Measurements from ENCODE around the gene LCN2.
A peak's percentile ranks its signal among the peaks of the same experiment; 100 is the strongest.

The LCN2 gene

DNA sequence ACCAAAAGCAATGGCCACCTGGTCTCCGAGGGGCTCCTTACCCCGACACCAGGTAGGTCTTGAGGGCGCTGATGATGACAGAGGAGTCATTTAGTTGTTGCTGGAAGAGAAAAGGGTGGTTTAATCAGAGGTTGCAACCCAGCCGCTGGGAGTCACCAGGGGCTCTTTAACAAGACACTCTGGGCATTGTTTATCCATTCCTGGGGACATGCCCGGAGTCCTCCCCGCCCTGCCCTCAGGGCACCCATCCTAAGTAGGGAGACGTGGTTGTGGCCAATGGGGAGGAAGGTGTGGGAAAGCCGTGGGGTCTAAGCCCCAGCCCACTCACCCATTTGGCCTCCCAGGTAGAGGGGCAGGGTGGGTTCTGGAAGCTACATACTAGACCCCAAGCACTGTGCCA lies 24.8 kb upstream of the LCN2 start:
- TF ChIP-seq, protein P1, sequence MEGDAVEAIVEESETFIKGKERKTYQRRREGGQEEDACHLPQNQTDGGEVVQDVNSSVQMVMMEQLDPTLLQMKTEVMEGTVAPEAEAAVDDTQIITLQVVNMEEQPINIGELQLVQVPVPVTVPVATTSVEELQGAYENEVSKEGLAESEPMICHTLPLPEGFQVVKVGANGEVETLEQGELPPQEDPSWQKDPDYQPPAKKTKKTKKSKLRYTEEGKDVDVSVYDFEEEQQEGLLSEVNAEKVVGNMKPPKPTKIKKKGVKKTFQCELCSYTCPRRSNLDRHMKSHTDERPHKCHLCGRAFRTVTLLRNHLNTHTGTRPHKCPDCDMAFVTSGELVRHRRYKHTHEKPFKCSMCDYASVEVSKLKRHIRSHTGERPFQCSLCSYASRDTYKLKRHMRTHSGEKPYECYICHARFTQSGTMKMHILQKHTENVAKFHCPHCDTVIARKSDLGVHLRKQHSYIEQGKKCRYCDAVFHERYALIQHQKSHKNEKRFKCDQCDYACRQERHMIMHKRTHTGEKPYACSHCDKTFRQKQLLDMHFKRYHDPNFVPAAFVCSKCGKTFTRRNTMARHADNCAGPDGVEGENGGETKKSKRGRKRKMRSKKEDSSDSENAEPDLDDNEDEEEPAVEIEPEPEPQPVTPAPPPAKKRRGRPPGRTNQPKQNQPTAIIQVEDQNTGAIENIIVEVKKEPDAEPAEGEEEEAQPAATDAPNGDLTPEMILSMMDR (IDR thresholded peaks at IDR 0.05; ENCODE audit: low read depth, low read length, missing control alignments) = no peak
- H3K4me3 ChIP-seq (ENCODE audit: low read depth, low read length) = no peak overlapping the region
- DNase-seq (ENCODE audit: low read depth) = no peak

DNA sequence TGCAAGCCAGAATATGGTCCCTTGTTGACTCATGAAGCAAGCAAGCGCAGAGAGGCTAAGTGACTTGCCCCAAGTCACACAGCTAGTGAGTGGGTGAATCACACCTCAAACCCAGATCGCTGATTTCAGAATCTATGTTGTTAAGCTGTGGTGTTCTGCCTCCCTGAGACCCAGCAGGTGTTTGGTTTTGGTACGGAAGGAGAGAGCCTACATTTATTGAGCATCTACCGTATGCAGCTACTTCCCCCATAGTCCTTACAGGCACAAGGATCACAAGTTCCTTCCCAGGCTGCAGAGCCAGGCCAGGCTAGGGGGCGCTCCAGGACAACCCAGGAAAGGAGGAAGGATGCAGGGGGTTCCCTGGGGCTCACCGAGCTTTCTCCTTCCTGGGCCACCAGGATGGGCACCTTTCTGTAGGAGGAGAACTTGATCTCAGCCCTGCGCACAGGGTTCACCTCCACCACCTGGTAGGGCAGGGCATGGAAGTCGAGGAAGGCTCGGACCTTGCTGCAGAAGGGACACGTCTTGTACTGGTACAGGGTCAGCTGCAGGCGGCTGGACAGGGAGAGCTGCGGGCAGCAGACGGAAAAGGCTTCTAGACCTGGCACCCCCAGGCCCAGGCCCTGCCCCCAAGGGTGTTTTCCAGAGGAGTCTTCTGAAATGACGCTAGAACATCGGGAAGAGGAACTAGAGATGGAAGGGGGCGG lies 24.2 kb upstream of the LCN2 start:
- TF ChIP-seq, protein P1 (IDR thresholded peaks at IDR 0.05; ENCODE audit: low read depth, low read length, missing control alignments) = peak; percentile 76
- peak overlapping the region; percentile 94; the same call in 1 of the 2 replicates for H3K4me3 ChIP-seq (ENCODE audit: low read depth, low read length)
- no peak for DNase-seq (ENCODE audit: low read depth)

DNA sequence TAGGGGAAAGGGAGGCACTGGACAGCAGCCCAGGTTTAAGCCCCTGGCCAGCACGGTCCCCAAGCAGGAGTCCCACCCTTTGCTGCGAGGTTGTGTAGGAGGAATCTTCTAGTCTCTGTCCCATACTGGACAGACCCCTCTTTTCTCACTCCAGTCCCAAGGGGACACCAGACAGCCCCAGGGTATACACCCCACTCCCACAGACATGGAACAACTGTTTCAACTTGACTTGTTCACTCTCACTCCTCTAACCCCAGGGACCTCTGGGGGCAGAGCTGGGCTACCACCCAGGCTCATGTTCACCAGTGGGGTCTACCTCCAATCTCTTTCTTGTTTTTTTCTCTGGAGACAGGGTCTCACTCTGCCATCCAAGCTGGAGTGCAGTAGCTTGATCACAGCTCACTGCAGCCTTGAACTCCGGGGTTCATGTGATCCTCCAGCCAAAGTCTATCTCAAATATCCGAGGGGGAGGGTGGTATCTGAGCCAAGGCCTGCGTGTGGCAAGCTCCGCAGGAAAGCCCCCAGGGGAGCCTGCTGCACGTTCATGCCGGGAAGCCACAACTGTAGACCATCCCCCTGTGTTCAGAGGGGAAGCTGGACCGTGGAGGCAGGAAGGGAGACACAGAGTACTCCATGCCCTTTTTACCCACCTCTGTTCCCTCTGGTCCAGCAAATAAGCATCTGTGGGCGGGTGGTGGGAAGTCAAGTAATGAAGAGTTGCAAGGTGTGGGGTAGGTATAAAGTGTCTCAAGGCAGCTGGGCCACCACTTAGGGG lies 23.5 kb upstream of the LCN2 start:
- TF ChIP-seq, protein P1 (IDR thresholded peaks at IDR 0.05; ENCODE audit: low read depth, low read length, missing control alignments) = no peak
- H3K4me3 ChIP-seq (ENCODE audit: low read depth, low read length) = peak overlapping the region; percentile 94
- DNase-seq (ENCODE audit: low read depth) = no peak

DNA sequence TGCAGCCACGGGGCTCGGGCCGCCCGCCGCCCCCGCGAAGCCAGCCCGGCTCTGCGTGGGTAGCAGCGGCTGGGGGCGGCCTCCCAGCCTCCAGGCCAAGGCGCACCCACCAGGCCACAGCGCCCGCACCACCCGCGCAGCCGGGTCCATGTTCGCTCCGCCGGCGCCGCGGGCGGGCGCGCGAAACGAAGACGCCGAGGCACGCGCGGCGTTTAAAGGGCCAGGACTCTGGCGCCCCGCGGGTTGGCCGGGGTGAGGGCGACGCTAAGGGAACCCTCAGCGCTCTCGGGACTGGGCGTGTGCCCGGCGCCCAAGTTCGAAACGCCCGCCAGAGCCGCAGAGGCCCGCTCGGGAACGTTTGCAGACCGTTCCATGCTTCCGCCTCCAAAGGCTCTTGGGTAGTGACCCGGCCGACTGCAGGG lies 21.7 kb upstream of the LCN2 start, which contains the start of gene PTGES2:
PTGES2 (minus strand) TSS at position 162 of the 422 bp plus-strand sequence; CDS start at position 150, 12 bp downstream.
- TF ChIP-seq, protein P1 (IDR thresholded peaks at IDR 0.05; ENCODE audit: low read depth, low read length, missing control alignments) = no peak
- DNase-seq (ENCODE audit: low read depth) = no peak
- peak within 1 kb of the TSS; percentile 94 for H3K4me3 ChIP-seq (ENCODE audit: low read depth, low read length)

DNA sequence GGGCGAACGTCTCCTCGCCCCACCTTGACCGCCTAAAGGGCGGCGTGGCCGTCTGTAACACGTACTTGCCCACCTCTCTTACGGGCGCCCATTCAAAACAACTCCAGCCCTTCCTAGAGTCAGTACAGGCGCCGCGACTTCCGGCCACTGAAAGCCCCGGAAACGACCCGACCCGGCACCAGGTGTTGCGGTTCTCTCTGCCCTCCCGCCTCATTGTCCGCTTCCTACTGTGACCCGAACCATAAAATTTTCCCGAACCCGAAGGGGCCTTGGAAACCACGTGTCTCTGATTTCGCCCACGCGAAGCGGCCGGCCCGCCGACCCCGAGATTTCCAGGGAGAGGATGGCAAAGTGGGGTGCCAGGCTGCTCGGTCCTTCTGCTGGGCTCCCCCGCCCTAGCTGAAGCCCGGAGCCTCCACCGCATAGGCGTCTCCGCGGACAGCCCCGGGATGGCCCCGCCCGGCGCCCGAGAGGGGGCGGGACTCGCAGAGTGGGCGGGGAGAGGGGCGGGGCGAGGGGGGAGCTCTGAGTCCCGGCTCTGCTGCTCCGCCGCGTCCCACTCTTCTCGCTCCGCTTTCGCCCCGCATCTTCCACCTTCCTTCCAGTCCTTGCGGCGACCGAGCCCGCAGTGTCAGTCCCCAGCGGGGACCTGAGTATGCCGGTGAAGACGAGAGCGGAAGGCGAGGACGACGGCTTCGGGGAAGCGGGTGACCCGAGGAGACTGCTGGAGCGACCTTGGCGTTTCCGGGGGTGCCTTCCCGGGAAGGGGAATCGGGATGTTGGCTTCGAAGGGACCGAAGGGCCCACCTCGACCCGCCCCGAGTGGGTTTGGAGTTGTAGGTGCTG lies 21.0 kb upstream of the LCN2 start:
- peak; percentile 87 for DNase-seq (ENCODE audit: low read depth)
- H3K4me3 ChIP-seq (ENCODE audit: low read depth, low read length) = peak overlapping the region; percentile 94
- TF ChIP-seq, protein P1 (IDR thresholded peaks at IDR 0.05; ENCODE audit: low read depth, low read length, missing control alignments) = no peak

DNA sequence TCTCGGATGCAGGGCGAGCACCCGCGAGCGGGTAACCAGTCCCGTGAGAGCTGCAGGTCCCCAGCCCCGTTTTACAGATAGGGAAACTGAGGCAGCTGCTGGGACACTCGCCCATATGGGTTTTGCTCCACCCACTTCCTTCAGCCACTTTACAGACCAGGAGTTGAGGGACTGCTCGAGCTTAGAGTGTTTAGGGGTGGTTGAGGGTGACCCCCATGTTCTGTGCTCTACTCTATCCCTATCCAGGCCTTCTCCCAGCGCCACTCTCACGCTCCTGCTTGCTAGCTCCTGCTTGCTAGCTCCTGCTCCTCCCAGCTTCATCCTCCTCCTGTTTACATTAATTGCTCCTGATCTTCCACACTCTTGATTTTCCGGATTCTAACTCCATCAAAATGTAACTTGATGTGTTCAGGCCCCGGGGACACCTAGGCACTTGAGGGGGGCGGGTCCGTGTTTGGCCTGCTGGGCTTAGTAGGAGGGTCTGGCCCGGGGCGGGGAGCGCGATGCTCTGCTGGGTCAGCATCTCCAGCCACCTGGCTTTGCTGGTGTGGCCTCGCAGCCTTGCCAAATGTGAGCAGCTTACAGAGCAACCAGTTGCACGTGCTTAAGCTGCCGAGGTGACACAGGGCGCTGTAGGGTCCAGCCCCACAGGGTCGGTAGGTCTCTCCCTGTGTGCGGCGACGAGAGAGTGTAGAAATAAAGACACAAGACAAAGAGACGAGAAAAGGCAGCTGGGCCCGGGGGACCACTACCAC lies 20.2 kb upstream of the LCN2 start:
- no peak for DNase-seq (ENCODE audit: low read depth)
- H3K4me3 ChIP-seq (ENCODE audit: low read depth, low read length) = peak overlapping the region; percentile 94
- TF ChIP-seq, protein P1 (IDR thresholded peaks at IDR 0.05; ENCODE audit: low read depth, low read length, missing control alignments) = no peak

Measured in GM12864 (cell line).